Left ventricle myocardium inferior (tissue), 1 donor: ENCODE results near the gene TCN1. TPM values are rescaled to one million over a fixed set of nuclear protein-coding genes. Genes with fewer than 3 reads are reported as not detected.

Experiments used
- DNase-seq: peaks from one replicate; pipeline ENCODE4 v3.0.0-alpha.2; 2020
- H3K27ac ChIP-seq: fragments of 200-600 bp; replicated peaks from 2 replicates; pipeline ENCODE4 v1.8.0; 2021
- H3K27me3 ChIP-seq: fragments of 200-600 bp; 2 replicates; pipeline ENCODE4 v1.8.0; 2021; ENCODE audit warnings: low read depth
- H3K36me3 ChIP-seq: fragments of 200-600 bp; 2 replicates; pipeline ENCODE4 v1.8.0; 2021
- H3K4me1 ChIP-seq: fragments of 200-600 bp; 2 replicates; pipeline ENCODE4 v1.8.0; 2021
- H3K4me3 ChIP-seq: fragments of 200-600 bp; 2 replicates; pipeline ENCODE4 v1.8.0; 2021; ENCODE audit warnings: mild to moderate bottlenecking, moderate library complexity
- H3K9me3 ChIP-seq: fragments of 200-600 bp; replicated peaks from 2 replicates; pipeline ENCODE4 v1.8.0; 2021
- CTCF ChIP-seq: fragments of 200-600 bp; IDR thresholded peaks from 2 replicates; pipeline ENCODE4 v1.8.0; 2021; ENCODE audit warnings: antibody characterized with exemption, mild to moderate bottlenecking, borderline replicate concordance
- intact Hi-C: fragments of 100-400 bp; cut with micrococcal nuclease; formaldehyde crosslinking; loops from one replicate; pipeline ENCODE4 v1.11.0; 2022
- total RNA-seq: library from RNA; stranded (reverse); fragmentation: NEBNext Ultra II Directional; extraction: Animal tissue kit (Norgen Biotek cat#: 25700); gene quantifications from one replicate; pipeline ENCODE4 v1.2.1, GENCODE V29; 2021
- donor health status: DM: no; HTN: yes; CAD: no; lungs with severe emphysema.

Gene TCN1
- total RNA-seq, 1 donor from 2014 or later = not detected

GRCh38 chr11:59846556-59846955 is 19.7 kb downstream of the TCN1 start:
- Histone ChIP-seq H3K27ac (no peak overlapping the region), H3K4me1 (no peaks in the 10 kb centered on the region), H3K4me3 (no peak overlapping the region), H3K27me3 (no peaks in the 10 kb centered on the region), H3K36me3 (no peaks in the 10 kb centered on the region), H3K9me3 (no peaks in the 10 kb centered on the region)
- DNase-seq = no peak
- intact Hi-C loops = no loop called here
- TF ChIP-seq CTCF = no peak

GRCh38 chr11:59845399-59845798 is 20.9 kb downstream of the TCN1 start, which contains the start of gene CBLIF:
CBLIF (minus strand) TSS chr11:59845499; CDS start chr11:59845453, 46 bp downstream.
- no peak for TF ChIP-seq CTCF
- no peak for DNase-seq
- Histone ChIP-seq H3K9me3 (no peaks in the 10 kb centered on the region), H3K36me3 (no peaks in the 10 kb centered on the region), H3K27me3 (no peaks in the 10 kb centered on the region), H3K4me3 (no peak within 1 kb of the TSS), H3K27ac (no peak within 1 kb of the TSS), H3K4me1 (no peaks in the 10 kb centered on the region)
- intact Hi-C loops = no loop called here

GRCh38 chr11:59842316-59842715 is 24.0 kb downstream of the TCN1 start:
- no peaks in the 10 kb centered on the region for H3K36me3 ChIP-seq
- no peaks in the 10 kb centered on the region for H3K4me1 ChIP-seq
- no peak for TF ChIP-seq CTCF
- intact Hi-C loops = no loop called here
- DNase-seq = no peak
- no peaks in the 10 kb centered on the region for H3K27me3 ChIP-seq
- no peaks in the 10 kb centered on the region for H3K9me3 ChIP-seq
- H3K27ac ChIP-seq = no peak overlapping the region
- no peak overlapping the region for H3K4me3 ChIP-seq

- no peak for DNase-seq
- H3K27ac ChIP-seq = no peak overlapping the region
- no peaks in the 10 kb centered on the region for H3K9me3 ChIP-seq
- intact Hi-C loops = no loop called here
- H3K27me3 ChIP-seq = no peaks in the 10 kb centered on the region
- no peak overlapping the region for H3K4me3 ChIP-seq
- TF ChIP-seq CTCF = no peak
- no peaks in the 10 kb centered on the region for H3K4me1 ChIP-seq
- no peaks in the 10 kb centered on the region for H3K36me3 ChIP-seq
Measured at GRCh38 chr11:59841514-59841913, 24.8 kb downstream of the TCN1 start.

GRCh38 chr11:59839615-59840014 is 26.7 kb downstream of the TCN1 start:
- no peaks in the 10 kb centered on the region for H3K36me3 ChIP-seq
- DNase-seq = no peak
- no peaks in the 10 kb centered on the region for H3K27me3 ChIP-seq
- H3K9me3 ChIP-seq = no peaks in the 10 kb centered on the region
- TF ChIP-seq CTCF = no peak
- no peaks in the 10 kb centered on the region for H3K4me1 ChIP-seq
- no peak overlapping the region for H3K4me3 ChIP-seq
- intact Hi-C loops = no loop called here
- no peak overlapping the region for H3K27ac ChIP-seq

GRCh38 chr11:59833602-59834001 is 32.7 kb downstream of the TCN1 start:
- H3K4me3 ChIP-seq = no peak overlapping the region
- H3K36me3 ChIP-seq = no peaks in the 10 kb centered on the region
- no peaks in the 10 kb centered on the region for H3K4me1 ChIP-seq
- intact Hi-C loops = no loop called here
- TF ChIP-seq CTCF = no peak
- H3K9me3 ChIP-seq = no peaks in the 10 kb centered on the region
- no peaks in the 10 kb centered on the region for H3K27me3 ChIP-seq
- no peak for DNase-seq
- no peak overlapping the region for H3K27ac ChIP-seq
